ENCODE results near the gene DIAPH1.

DNA sequence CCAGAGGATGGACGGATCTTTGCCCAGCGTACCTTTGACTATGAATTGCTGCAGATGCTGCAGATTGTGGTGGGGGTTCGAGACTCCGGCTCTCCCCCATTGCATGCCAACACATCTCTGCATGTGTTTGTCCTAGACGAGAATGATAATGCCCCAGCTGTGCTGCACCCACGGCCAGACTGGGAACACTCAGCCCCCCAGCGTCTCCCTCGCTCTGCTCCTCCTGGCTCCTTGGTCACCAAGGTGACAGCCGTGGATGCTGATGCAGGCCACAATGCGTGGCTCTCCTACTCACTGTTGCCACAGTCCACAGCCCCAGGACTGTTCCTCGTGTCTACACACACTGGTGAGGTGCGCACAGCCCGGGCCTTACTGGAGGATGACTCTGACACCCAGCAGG, 128.0 kb downstream of the DIAPH1 start:
- TF ChIP-seq, protein P1, sequence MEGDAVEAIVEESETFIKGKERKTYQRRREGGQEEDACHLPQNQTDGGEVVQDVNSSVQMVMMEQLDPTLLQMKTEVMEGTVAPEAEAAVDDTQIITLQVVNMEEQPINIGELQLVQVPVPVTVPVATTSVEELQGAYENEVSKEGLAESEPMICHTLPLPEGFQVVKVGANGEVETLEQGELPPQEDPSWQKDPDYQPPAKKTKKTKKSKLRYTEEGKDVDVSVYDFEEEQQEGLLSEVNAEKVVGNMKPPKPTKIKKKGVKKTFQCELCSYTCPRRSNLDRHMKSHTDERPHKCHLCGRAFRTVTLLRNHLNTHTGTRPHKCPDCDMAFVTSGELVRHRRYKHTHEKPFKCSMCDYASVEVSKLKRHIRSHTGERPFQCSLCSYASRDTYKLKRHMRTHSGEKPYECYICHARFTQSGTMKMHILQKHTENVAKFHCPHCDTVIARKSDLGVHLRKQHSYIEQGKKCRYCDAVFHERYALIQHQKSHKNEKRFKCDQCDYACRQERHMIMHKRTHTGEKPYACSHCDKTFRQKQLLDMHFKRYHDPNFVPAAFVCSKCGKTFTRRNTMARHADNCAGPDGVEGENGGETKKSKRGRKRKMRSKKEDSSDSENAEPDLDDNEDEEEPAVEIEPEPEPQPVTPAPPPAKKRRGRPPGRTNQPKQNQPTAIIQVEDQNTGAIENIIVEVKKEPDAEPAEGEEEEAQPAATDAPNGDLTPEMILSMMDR (IDR thresholded peaks at IDR 0.05), result no peak
- TF ChIP-seq POLR2AphosphoS5 (IDR thresholded peaks at IDR 0.05), result no peak
- no peak for TF ChIP-seq POLR2A (IDR thresholded peaks at IDR 0.05)
- no peak for TF ChIP-seq EP300 (IDR thresholded peaks at IDR 0.05)
